ENCODE data around the gene MRPS23. TPM values are rescaled to one million over a fixed set of nuclear protein-coding genes. Genes with fewer than 3 reads are reported as not detected.
A peak's percentile ranks its signal among the peaks of the same experiment; 100 is the strongest.

Gene MRPS23
- total RNA-seq, 1 donor from 2014 or later: 43.2 TPM

- H3K4me3 ChIP-seq (ENCODE audit: low read depth, low read length): no peak overlapping the region
- DNase-seq (ENCODE audit: low read depth): peak; percentile 92
- no peaks in the 10 kb centered on the region for H3K27me3 ChIP-seq (ENCODE audit: control insufficient read depth, insufficient read depth, low read length)
- H3K36me3 ChIP-seq (ENCODE audit: control insufficient read depth, insufficient read depth, low read length): no peaks in the 10 kb centered on the region
- no peak for TF ChIP-seq CTCF (IDR thresholded peaks at IDR 0.05; ENCODE audit: insufficient read depth, low read length, poor library complexity, severe bottlenecking)
Measured at GRCh38 chr17:57892820-57893595, 43.2 kb upstream of the MRPS23 start.

- no peak for DNase-seq (ENCODE audit: low read depth)
- peak; percentile 100 for TF ChIP-seq CTCF (IDR thresholded peaks at IDR 0.05; ENCODE audit: insufficient read depth, low read length, poor library complexity, severe bottlenecking)
- H3K36me3 ChIP-seq (ENCODE audit: control insufficient read depth, insufficient read depth, low read length): no peaks in the 10 kb centered on the region
- no peaks in the 10 kb centered on the region for H3K27me3 ChIP-seq (ENCODE audit: control insufficient read depth, insufficient read depth, low read length)
- H3K4me3 ChIP-seq (ENCODE audit: low read depth, low read length): no peak overlapping the region
Measured at GRCh38 chr17:57892146-57892819, 42.4 kb upstream of the MRPS23 start.

GRCh38 chr17:57890857-57891232, 41.0 kb upstream of the MRPS23 start:
- DNase-seq (ENCODE audit: low read depth): no peak
- no peak for TF ChIP-seq CTCF (IDR thresholded peaks at IDR 0.05; ENCODE audit: insufficient read depth, low read length, poor library complexity, severe bottlenecking)
- no peak overlapping the region for H3K4me3 ChIP-seq (ENCODE audit: low read depth, low read length)
- H3K36me3 ChIP-seq (ENCODE audit: control insufficient read depth, insufficient read depth, low read length): no peaks in the 10 kb centered on the region
- H3K27me3 ChIP-seq (ENCODE audit: control insufficient read depth, insufficient read depth, low read length): no peaks in the 10 kb centered on the region

- no peak overlapping the region for H3K4me3 ChIP-seq (ENCODE audit: low read depth, low read length)
- H3K27me3 ChIP-seq (ENCODE audit: control insufficient read depth, insufficient read depth, low read length): no peaks in the 10 kb centered on the region
- TF ChIP-seq CTCF (IDR thresholded peaks at IDR 0.05; ENCODE audit: insufficient read depth, low read length, poor library complexity, severe bottlenecking): no peak
- DNase-seq (ENCODE audit: low read depth): no peak
- H3K36me3 ChIP-seq (ENCODE audit: control insufficient read depth, insufficient read depth, low read length): no peaks in the 10 kb centered on the region
Measured at GRCh38 chr17:57889892-57890856, 40.3 kb upstream of the MRPS23 start.

- no peak for TF ChIP-seq CTCF (IDR thresholded peaks at IDR 0.05; ENCODE audit: insufficient read depth, low read length, poor library complexity, severe bottlenecking)
- H3K27me3 ChIP-seq (ENCODE audit: control insufficient read depth, insufficient read depth, low read length): no peaks in the 10 kb centered on the region
- no peak overlapping the region for H3K4me3 ChIP-seq (ENCODE audit: low read depth, low read length)
- H3K36me3 ChIP-seq (ENCODE audit: control insufficient read depth, insufficient read depth, low read length): no peaks in the 10 kb centered on the region
- DNase-seq (ENCODE audit: low read depth): no peak
Measured at GRCh38 chr17:57889252-57889651, 39.4 kb upstream of the MRPS23 start.
